Smooth muscle cell (in vitro differentiated cells): ENCODE data around the gene PRR20G. TPM values are rescaled to one million over a fixed set of nuclear protein-coding genes. Genes with fewer than 3 reads are reported as not detected.

Experiments used
- DNase-seq: peaks from one replicate; lab custom pipeline; 2025; ENCODE audit not compliant: unreplicated experiment; lab: John Stamatoyannopoulos, UW
- H2AFZ ChIP-seq: fragments of 200-600 bp; sonication (generic); 2 replicates; pipeline ENCODE4 v1.6.0; 2016; ENCODE audit warnings: antibody characterized with exemption, low read depth, mild to moderate bottlenecking
- H3F3A ChIP-seq: fragments of 200-600 bp; sonication (generic); 2 replicates; pipeline ENCODE4 v1.6.0; 2017; ENCODE audit warnings: antibody characterized with exemption, low read depth
- H3K27ac ChIP-seq: fragments of 200-600 bp; sonication (generic); 2 replicates; pipeline ENCODE4 v1.5.1; 2016; ENCODE audit warnings: low read depth, mild to moderate bottlenecking
- H3K27me3 ChIP-seq: fragments of 200-600 bp; sonication (generic); 2 replicates; pipeline ENCODE4 v1.6.1; 2016; ENCODE audit warnings: low read depth, mild to moderate bottlenecking
- H3K36me3 ChIP-seq: fragments of 200-600 bp; sonication (generic); 2 replicates; pipeline ENCODE4 v1.5.1; 2016; ENCODE audit warnings: low read depth
- H3K4me1 ChIP-seq: fragments of 200-600 bp; sonication (generic); 2 replicates; pipeline ENCODE4 v1.5.1; 2016; ENCODE audit warnings: low read depth
- H3K4me2 ChIP-seq: fragments of 200-600 bp; sonication (generic); 2 replicates; pipeline ENCODE4 v1.6.0; 2016; ENCODE audit warnings: mild to moderate bottlenecking
- H3K4me3 ChIP-seq: fragments of 200-600 bp; sonication (generic); 2 replicates; pipeline ENCODE4 v1.5.1; 2016; ENCODE audit warnings: mild to moderate bottlenecking
- H3K79me2 ChIP-seq: fragments of 200-600 bp; sonication (generic); 2 replicates; pipeline ENCODE4 v1.6.0; 2016; ENCODE audit warnings: low read depth, mild to moderate bottlenecking
- H3K9ac ChIP-seq: fragments of 200-600 bp; sonication (generic); 2 replicates; pipeline ENCODE4 v1.6.0; 2016; ENCODE audit warnings: low read depth
- H3K9me3 ChIP-seq: fragments of 200-600 bp; sonication (generic); replicated peaks from 2 replicates; pipeline ENCODE4 v1.5.1; 2016; ENCODE audit warnings: low read depth
- H4K20me1 ChIP-seq: fragments of 200-600 bp; sonication (generic); 2 replicates; pipeline ENCODE4 v1.6.0; 2016; ENCODE audit warnings: low read depth
- CTCF ChIP-seq: fragments of 200-600 bp; sonication (generic); IDR thresholded peaks from 2 replicates; pipeline ENCODE4 v1.5.1; 2017; ENCODE audit warnings: borderline replicate concordance, mild to moderate bottlenecking, antibody characterized with exemption; ENCODE audit not compliant: insufficient read depth, poor library complexity, severe bottlenecking
- WGBS: methylation state at CpG from one replicate; pipeline ENCODE4 v1.1.7; 2016; ENCODE audit warnings: low lambda C conversion rate; 5-methylcytosine and 5-hydroxymethylcytosine counted together
- polyA plus RNA-seq: library from polyadenylated mRNA; unstranded; fragments of >200 nt; fragmentation: Nextera tagmentation; extraction: Ambion mirVana; gene quantifications from 2 replicates; pipeline ENCODE4 v1.2.1, GENCODE V29; 2016
- total RNA-seq: library from RNA; depleted of rRNA; stranded (reverse); fragments of >200 nt; gene quantifications from 2 replicates; pipeline ENCODE4 v1.2.3, GENCODE V29; 2014

The PRR20G gene
- total and polyA plus RNA-seq, 2 experiments from 2014 or later = not detected

- no peak overlapping the region for H3K9ac ChIP-seq
- 86% methylated on average over 2 of the region's 2 CpGs for WGBS
- H3K27ac ChIP-seq = no peak overlapping the region
- H3K4me2 ChIP-seq = no peak overlapping the region
- H3K9me3 ChIP-seq = peaks cover 2% of the 10 kb centered on the region
- no peak for TF ChIP-seq CTCF
- H2AFZ ChIP-seq = no peak overlapping the region
- no peaks in the 10 kb centered on the region for H3K27me3 ChIP-seq
- no peaks in the 10 kb centered on the region for H3K36me3 ChIP-seq
- no peak overlapping the region for H3K4me3 ChIP-seq
- H4K20me1 ChIP-seq = no peaks in the 10 kb centered on the region
- no peaks in the 10 kb centered on the region for H3K79me2 ChIP-seq
- DNase-seq = no peak
- no peaks in the 10 kb centered on the region for H3F3A ChIP-seq
- H3K4me1 ChIP-seq = no peaks in the 10 kb centered on the region
Observed at GRCh38 chr3:127329631-127330285, 41.9 kb upstream of the PRR20G start.

- Histone ChIP-seq H3K9ac (no peak overlapping the region), H3K4me1 (no peaks in the 10 kb centered on the region), H2AFZ (no peak overlapping the region), H3K27ac (no peak overlapping the region), H4K20me1 (no peaks in the 10 kb centered on the region), H3K27me3 (no peaks in the 10 kb centered on the region), H3F3A (no peaks in the 10 kb centered on the region), H3K9me3 (no peaks in the 10 kb centered on the region), H3K36me3 (no peaks in the 10 kb centered on the region), H3K4me3 (no peak overlapping the region), H3K4me2 (no peak overlapping the region), H3K79me2 (no peaks in the 10 kb centered on the region)
- DNase-seq = no peak
- no peak for TF ChIP-seq CTCF
Observed at GRCh38 chr3:127328421-127328820, 40.6 kb upstream of the PRR20G start.

GRCh38 chr3:127326341-127326740 lies 38.5 kb upstream of the PRR20G start:
- Histone ChIP-seq H3K27me3 (no peaks in the 10 kb centered on the region), H3K4me1 (no peaks in the 10 kb centered on the region), H3K9me3 (no peaks in the 10 kb centered on the region), H2AFZ (no peak overlapping the region), H3F3A (no peaks in the 10 kb centered on the region), H3K79me2 (no peaks in the 10 kb centered on the region), H3K4me2 (no peak overlapping the region), H3K4me3 (no peak overlapping the region), H4K20me1 (no peaks in the 10 kb centered on the region), H3K27ac (no peak overlapping the region), H3K9ac (no peak overlapping the region), H3K36me3 (no peaks in the 10 kb centered on the region)
- TF ChIP-seq CTCF = no peak
- DNase-seq = no peak

- Histone ChIP-seq H3K27ac (no peak overlapping the region), H3K4me1 (no peaks in the 10 kb centered on the region), H3K9me3 (no peaks in the 10 kb centered on the region), H3F3A (no peaks in the 10 kb centered on the region), H2AFZ (no peak overlapping the region), H3K27me3 (no peaks in the 10 kb centered on the region), H3K36me3 (no peaks in the 10 kb centered on the region), H4K20me1 (no peaks in the 10 kb centered on the region), H3K79me2 (no peaks in the 10 kb centered on the region), H3K4me2 (no peak overlapping the region), H3K4me3 (no peak overlapping the region), H3K9ac (no peak overlapping the region)
- no peak for TF ChIP-seq CTCF
- no peak for DNase-seq
- 81% methylated on average over 1 of the region's 1 CpG for WGBS
Observed at GRCh38 chr3:127325629-127325961, 37.7 kb upstream of the PRR20G start.
